Fibroblast of gingiva (primary cell): ENCODE measurements around the gene CC2D2B.
A peak's percentile ranks its signal among the peaks of the same experiment; 100 is the strongest.
"Not testable (repeated sequence)": the region's sequence is repeated elsewhere in the genome, so short reads cannot be mapped to it uniquely, and the experiment has no call there.

Source experiments
- DNase-seq: peaks from one replicate; pipeline ENCODE4 v3.0.0-alpha.2; 2011; ENCODE audit warnings: low read depth

CC2D2B gene

DNA sequence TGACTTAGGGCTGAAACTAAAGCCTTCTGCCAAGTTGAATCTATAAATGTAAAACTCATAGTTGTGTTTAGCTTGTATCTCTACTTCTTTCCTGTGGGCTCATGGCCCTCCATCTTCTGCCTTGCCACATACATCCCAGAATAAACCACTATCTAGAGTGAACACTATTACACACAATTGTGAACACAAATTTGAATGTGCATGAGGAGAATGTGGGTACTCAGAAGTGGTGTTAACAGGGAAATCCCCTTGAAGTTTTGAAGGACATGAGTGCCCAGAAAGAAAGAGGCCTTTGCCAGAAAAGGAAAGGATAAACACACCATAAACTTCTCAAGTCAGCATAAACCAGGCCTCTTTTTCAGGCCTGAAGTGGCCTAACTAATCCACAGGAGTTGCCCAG lies 115.4 kb downstream of the CC2D2B start:
- DNase-seq = no peak

- DNase-seq = peak; percentile 3
Measured at GRCh38 chr10:96025566-96025965, 117.8 kb downstream of the CC2D2B start.

GRCh38 chr10:96034625-96035024 lies 126.8 kb downstream of the CC2D2B start:
- DNase-seq = no peak

DNA sequence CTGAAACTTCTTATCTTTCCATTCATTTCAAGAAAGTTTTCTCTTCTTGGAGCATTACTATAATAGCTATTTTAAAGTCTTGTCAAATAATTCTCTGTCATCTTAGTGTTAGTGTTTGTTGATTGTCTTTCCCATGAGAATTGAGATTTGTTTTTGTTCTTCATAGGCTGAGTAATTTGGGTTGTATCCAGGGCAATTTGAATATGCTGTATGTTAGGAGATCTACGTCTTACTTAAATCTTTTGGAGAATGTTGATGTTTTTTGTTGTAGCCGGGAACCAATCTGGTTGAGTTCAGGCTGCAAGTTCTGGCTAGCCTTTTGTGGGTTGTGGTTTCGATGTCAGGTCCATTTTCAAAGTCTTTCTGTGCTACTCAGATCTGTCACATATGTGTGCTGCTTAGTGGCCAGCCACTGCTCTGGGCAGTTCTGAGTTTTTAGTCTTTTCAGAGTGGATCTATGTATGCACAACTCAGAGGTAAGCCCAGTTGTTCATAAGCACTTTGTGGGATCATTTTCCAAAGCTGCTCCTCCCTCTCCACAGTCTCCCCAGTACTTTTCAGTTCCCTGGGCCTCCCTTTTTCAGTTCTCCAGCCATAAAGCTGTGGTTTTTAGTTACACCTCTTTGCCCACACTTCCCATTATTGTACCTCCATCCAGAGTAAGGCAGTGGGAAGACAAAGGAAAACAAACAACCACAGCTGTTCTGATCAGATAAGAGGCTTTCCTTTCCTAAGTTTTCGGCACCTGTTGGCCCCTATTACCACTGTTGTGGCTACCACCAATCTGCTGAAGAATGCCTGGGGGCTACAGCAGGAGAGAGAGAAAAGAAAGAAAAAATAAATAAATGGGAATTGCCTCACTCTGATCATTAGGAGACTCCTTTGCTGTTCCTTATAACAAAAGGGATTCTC lies 131.0 kb downstream of the CC2D2B start:
- DNase-seq = no peak

DNA sequence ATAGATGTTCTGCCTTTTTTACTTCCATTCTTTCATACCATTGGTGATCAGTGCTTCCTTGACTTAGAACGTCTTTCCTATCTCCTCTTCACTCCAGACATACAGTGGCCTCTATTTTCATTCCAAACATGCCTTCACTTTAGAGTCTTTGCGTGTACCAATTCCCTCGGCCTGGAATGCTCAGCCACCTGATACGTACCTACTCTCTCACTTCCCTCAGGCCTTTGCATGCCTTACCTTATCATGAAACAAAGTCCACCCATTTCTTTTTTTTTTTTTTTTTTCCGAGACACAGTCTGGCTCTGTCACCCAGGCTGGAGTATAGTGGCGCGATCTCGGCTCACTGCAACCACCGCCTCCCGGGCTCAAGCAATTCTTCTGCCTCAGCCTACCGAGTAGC lies 133.4 kb downstream of the CC2D2B start:
- DNase-seq = no peak

GRCh38 chr10:96043033-96043892 lies 135.5 kb downstream of the CC2D2B start, which contains the start of gene CCNJ:
Gene CCNJ (plus strand): TSS chr10:96043583. CDS start chr10:96044394, 811 bp downstream.
- DNase-seq = peak; percentile 88

DNA sequence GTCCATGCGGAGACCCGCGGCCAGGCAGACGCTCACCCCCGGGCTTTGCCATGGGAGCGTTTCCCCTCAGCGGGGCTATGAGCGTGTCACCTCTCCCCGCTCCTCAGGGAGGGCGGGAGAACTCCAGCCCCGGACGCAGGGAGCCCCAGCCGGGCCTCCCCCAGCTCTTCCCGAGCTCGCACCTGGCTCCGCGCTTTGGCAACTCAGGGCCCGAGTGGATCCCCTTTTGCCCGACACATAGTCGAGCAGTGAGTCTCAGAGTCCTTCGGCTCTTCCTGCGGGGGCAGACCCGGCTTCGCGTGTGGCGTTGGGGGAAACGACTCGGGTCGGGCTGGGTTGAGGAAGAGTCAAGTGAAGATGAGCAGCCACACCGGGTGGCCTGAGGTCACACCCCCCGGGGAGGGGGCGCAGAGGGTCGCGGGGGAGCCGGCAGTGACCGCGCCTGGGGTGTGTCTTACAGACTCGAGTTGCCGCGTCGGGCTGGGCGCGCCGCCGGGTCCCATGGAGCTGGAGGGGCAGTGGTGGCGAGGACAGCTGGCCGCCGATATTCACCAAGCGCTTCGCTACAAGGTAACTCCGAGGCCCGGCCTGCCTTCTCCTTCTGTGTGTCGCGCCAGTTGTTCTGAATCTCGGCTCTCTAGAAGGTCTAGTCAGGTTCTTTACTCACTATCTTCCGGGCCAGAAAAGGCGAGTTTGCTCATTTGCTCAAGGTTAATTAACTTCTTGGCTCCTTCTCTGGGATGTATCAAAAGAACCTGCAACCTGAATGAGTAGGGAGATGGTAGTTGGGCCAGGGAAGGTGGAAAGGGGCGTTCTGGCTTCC lies 136.3 kb downstream of the CC2D2B start:
- DNase-seq = peak; percentile 34

DNA sequence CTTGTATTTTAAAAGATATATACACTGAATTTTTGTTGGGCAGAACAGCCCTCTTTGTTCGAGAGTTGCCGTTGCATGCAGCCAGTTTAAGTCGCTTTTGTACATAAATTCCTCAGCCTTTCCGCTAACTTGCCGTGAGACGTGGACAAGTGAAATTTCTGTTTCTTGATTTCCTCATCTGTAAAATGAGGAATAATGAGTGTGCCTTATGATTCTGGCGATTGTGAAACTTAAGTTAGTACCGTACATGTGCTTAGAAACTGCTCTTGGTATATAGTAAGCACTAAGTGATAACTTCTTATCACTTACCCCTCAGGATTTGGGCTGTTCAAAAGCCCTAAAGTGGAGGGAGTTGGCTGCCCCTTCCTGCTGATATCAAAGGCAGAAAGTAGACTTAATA lies 137.0 kb downstream of the CC2D2B start:
- peak; percentile 67 for DNase-seq

DNA sequence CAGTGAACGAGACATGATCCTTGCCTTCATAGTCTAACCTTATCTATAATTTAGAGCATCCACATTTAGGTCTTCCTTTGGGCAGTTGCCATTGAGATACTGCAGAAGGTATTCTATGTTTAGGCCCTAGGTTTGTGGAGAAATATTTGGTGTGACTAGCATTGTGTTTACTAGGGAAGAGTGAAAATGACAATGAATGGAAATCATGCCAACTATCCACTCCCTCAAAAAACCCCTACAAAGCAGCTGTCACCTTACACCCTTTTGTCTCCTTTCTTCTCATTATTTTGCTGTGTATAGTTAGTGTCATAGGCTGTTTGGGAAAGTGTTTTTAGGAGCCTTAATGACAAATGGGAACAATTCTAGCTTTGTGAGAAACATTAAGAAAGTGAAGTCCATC lies 138.8 kb downstream of the CC2D2B start:
- DNase-seq = no peak

DNA sequence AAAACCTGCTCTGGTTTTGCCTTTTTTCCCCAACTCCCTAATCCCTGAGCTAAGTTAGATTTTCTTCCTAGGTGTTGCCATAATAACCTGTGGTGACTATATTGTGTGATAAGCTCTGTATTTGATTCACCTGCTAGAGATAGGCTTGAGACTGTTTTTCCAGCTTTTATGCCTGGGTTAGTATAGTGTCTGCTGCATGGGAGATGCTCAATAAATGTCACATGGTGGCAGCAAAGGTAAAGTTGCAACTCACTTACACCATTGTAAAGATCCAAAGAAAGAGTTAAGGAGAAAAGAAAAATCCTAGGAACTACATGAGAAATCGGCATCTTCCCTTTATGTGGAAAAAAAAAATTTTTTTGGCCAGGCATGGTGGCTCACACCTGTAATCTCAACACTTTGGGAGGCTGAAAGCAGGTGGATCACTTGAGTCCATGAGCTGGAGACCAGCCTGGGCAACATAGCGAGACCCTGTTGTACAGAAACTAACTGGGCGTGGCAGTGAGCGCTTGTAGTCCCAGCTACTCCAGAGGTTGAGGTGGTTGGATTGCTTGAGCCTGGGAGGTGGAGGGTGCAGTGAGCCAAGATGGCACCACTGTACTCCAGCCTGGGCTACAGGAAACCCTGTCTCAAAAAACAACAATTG lies 139.4 kb downstream of the CC2D2B start:
- no peak for DNase-seq

DNA sequence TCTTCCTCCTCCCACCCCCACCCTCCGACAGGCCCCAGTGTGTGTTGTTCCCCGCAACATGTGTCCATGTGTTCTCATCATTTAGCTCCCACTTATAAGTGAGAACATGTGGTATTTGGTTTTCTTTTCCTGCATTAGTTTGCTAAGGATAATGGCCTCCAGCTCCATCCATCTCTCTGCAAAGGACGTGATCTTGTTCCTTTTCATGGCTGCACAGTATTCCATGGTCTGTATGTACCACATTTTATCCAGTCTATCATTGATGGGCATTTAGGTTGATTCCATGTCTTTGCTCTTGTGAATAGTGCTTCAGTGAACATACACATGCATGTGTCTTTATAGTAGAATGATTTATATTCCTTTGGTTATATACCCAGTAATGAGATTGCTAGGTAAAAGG lies 140.2 kb downstream of the CC2D2B start:
- DNase-seq = not testable (repeated sequence)

DNA sequence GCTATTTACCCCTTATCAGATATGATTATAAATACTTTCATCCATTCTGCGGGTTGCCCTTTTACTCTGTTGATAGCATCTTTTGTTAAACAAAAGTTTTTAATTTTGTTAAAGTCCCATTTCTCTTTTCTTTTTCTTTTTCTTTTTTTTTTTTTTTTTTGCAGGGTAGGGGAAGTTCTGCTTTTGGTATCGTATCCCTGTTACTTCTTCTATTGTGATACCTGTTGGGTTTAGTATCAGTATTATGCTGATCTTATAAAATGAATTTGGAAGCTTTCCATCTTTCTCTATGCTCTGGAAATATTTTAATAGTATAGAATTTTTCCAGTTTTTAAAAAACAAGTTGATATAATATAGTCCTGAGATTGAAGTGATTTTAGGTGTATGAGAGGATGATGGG lies 141.6 kb downstream of the CC2D2B start:
- no peak for DNase-seq

GRCh38 chr10:96053985-96054384 lies 146.2 kb downstream of the CC2D2B start:
- DNase-seq = no peak

- DNase-seq = no peak
Measured at GRCh38 chr10:96056787-96057186, 149.0 kb downstream of the CC2D2B start.

DNA sequence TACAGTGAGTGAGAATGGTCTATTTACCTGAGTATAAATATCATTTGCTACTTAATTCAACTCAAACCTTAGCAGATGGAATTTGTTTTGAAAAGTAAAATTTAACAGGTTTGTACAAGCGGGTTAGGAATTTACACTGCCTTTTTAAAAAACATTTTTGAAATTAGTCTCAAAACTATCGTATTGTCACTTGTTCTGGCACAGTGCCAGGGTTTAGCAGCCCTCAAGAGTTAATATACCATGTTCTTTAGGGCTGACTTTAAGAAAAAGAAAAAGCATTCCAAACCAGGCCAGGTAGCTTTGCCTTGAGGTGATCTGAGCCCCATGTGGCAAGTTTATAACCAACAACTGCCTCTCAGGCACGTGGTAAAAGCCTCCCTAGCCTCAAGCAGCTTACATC lies 153.5 kb downstream of the CC2D2B start:
- no peak for DNase-seq

GRCh38 chr10:96072674-96073073 lies 164.9 kb downstream of the CC2D2B start:
- DNase-seq = no peak

- DNase-seq = peak; percentile 21
Measured at GRCh38 chr10:96073722-96074121, 165.9 kb downstream of the CC2D2B start.

DNA sequence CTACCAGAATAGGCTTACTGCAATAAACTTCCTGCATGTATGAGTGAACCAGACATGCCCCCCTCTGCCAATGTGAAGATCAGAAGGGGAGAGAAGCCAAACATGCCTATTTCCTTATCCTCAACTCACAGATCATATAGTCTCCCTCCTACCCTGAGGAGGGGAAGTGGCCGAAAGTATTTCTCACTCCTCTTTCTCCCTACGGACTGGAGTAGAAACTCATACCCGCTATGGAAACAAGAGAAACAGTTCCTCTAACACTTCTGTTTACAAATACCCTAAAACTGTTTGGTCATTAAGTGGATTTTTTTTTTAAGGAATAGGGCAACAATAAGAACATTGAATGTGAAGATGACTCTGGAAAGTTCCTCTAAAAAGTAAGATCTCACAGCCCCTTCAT lies 167.0 kb downstream of the CC2D2B start:
- DNase-seq = no peak

- DNase-seq = no peak
Measured at GRCh38 chr10:96075977-96076376, 168.2 kb downstream of the CC2D2B start.

DNA sequence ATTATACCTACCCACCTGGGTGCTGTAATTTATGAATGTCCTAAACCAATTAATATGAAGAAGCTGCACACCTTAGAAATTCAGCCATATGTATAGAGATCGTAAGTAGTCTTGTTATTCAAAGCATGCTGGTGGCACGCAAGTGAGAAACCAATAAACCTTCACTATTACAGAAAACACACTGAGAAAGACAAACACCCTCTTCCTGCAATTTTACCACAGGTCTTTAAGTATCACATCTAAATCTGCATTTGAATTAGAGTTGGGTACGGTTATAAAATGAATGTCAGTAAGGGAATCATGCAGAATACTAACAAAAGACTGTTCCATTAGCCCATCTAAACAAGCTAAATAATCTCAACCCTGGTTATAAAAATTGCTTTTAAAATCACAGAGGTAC lies 169.4 kb downstream of the CC2D2B start:
- no peak for DNase-seq

DNA sequence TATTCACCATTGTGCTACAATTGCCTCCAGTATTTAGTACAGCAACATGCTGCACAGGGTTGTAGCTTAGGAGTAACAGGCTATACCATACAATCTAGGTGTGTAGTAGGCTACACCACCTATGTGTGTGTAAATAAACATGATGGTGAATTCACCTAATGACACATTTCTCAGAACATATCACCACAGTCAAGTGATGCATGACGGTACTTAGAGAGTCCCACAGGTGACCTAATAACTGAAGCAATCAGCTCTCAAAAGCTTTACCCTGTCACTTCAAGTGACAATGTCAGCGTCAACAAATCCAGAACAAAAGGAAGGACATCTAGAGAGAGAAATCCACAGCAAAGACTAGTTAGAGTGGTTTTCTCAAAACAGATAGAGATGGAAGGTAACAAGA lies 174.4 kb downstream of the CC2D2B start:
- DNase-seq = no peak
